Activated effector memory CD4-positive, alpha-beta T cell treated with anti-CD3 and anti-CD28 coated beads, Interleukin-2, amount 50 U/mL, for 16 hours (primary cell): ENCODE results near the gene SEMA4C.

Experiments used
- DNase-seq: peaks from one replicate; pipeline ENCODE4 v3.0.0-alpha.2; 2020

The SEMA4C gene

DNA sequence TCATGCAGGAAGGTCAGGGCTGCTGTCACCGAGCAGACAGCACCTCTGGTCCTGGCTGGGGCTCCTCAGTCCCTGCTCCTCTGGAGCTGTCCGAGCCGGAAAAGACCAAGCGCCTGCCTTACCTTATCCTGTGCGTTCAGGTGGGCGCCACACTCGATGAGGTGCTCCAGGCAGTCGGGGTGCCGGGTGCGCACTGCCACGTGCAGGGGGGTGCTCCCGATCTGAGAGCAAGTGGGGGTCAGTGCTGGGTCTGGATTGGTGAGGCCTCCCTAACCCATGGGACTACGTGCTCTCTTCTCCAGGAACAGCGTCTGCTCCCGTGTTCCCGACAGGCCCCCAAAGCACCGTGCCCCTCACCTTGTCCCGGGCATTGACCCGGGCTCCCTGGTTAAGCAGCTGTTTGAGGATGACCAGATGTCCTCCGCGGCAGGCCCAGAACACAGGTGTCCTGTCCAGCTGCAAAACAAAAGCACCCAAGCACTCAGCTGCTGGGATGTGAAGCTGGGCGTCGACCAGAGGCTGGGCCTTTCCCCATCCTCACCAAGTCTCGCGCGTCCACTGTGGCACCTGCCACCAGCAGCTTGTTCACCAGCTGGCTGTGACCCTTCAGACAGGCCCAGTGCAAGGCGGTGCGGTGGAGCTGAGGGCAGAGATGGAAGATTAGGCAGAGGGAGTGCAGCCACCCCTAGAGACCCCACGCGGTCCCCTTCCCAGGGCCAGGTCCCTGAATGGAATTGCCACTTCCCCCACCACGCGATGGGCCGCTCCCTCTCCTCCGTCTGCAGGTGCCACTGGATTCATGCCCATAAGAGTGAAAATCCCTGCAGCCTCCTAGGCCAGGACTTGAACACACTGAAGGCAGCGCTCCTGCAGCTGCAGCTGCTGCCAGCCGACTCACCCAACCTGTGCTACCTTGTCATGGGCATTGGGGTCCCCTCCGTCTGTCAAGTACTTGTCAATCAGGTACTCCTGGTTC, 29.7 kb downstream of the SEMA4C start:
- no peak for DNase-seq

DNA sequence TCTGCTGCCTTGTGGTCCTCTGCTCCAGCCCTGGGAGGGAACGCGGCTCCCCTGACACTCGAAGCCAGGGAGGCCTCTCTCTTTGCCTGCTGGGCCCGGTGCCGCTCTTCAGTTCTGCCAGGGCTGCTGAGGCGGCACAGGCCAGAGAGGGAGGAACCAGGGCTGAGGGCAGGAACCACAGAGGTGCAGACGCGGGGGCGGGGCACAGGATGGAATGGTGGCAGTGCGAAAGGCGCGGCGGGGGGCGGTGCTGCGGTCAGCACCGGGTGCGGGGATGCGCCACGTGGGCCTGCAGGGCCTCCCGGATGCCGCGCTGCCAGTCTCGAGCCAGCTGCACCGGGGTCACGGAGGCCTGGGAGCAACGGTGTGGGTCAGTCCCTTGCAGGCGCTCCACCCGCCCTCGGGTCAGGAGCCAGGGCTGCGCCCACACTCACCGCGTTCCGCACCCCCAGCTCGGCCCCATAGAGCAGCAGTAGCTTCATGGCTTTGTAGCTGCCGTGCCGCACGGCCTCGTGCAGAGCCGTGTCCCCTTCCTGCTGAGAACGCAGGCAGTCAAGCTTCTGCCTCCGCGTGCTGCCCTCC, 30.5 kb downstream of the SEMA4C start:
- peak; percentile 93 for DNase-seq

DNA sequence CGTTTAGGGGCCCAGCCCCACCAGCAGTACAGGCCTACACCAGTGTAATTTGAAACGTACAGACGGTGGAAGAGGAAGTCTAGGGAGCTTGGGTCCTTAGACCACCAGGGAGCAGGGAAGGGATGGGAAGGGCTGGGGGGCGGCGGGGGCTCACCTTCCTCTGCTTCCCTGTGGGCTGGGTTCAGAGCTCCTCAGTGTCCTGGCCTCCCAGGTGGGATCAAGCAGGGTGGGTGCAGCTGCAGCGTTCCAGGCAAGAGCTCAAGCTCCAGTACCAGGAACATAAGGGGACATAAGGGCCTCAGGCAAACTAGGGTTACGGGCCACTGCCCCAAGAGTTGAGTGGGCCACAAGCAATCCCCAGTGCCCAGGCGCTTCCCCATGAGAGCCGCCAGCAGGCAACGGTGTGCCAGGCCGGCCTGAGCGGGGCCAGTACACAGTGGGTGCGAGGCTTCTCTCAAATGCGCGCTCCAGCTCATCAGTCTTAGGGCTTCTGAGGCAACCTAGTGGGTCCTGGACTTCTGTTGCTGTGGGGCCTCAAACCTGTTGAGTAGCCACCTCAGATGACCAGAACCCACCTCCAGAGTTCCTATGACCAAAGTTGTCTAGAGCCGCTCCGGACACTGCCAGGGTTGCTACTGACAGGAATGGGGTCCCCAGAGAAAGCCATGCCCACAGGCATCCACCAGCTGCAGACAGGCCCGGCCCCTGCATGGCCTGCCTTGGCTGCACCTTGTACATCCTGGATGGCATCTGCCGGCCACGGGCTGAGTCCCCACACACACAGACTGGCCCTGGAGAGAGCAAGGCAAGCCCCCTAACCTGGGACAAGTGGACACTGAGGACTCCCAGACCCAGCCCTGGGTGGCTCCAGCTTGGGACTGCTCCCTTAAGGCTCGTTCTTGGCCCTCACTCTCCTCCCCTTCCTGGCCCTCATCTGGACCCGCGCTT, 31.3 kb downstream of the SEMA4C start:
- no peak for DNase-seq

DNA sequence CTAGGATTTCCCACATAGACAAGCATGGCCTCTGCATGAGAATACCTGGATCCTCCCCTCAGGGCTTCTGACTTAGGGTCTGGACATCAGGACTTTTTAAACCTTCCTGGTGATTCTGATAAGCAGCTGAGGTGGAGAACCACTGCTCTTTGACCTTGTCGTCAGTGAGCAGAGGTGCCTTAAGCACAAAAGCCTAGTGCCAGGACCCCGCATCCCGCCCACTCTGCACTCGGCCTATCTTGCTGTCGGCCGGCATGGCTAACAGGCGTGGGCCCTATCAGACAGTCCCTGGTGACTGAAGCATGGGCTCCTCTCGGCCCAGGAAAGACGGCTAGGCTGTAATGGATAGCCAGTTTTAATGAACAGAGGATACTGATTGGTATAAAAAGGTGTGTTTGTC, 32.3 kb downstream of the SEMA4C start:
- no peak for DNase-seq

DNA sequence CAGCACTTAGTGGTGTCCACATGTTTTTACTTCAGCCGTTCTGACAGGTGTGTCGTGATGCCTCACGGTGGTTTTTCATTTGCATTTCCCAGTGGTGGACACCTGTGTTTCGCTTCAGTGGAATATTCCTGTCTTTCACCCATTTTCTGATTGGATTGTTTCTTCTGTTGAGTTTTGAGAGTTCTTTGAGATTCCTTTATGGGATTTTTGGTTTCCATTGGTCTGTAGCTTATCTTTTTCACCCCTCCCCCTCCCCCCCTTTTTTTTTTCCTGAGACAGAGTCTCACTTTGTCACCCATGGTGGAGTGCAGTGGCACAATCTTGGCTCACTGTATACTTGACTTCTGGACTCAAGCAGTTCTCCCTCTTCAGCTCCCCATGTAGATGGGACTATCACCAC, 34.0 kb downstream of the SEMA4C start:
- DNase-seq: no peak

DNA sequence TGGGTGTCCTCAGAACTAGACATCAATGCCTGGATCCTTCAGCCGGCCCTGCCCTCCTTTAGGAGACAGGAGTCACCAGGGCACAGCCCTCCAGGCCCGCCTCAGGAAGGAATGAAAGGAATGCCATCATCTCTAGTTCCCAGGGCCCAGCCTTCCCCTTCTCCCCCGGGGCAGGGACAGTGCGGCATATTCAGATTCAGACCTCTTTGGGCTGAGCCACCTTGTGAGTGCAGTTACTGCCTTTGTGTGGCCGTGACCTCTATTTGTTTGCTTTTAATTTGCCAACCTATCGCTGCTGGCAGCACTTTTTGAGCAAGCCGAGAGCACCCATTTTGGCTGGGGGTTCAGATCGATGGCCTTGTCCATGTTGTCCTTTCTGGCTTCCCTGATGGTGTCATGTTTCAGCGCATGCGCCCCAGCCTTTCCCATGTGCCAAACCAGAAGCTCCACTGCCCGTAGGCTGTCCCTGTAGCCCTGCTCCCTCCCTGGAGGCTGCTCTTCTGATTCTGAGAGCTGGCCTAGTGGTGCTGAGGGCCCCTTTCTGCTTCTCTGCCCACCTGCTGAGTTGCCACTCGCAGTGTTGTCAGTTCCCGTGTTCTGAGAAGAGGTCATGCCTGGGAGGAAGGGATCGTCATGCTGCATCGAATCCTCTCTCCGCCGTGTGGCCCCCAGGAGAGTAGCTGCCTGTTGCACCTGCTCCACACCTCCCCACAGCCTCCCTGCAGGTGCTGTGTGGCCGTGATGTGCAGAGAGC, 36.9 kb downstream of the SEMA4C start:
- no peak for DNase-seq

DNA sequence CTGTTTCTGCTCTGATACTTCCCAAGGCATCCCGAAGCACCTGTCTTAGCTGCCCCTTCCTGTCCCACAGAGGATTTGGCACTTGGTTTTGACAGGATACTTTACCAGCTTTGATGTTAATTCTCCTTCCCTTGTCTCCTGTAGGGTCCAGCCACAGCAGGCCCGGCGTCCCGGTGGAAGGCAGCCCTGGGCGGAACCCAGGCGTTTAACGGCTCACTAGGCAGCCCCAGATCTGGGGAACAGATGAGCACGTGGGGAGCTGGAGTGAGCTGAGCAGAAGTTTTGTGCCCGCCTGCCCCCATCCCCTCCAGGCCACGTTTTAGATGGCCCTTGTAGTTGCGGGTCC, 37.5 kb downstream of the SEMA4C start:
- no peak for DNase-seq

DNA sequence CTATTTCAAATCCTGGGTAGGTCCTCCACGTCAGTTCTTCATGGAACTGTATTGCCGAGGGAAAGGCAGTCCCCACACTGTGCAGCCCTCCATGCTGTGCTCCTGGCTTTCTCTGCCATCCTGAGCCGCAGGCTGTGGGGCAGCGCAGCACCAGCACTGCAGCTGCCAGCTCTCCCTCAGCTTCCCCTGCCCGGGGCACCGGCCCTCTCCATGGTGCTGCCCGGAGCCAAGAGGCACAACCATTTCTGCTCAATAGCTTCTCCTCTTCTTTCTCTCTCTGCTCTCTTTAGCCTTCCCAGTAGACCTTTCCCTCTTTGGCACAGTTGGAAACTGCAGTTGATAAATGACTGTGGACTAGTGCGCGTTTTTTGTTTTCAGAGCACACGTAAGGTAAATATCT, 38.2 kb downstream of the SEMA4C start:
- DNase-seq: no peak

DNA sequence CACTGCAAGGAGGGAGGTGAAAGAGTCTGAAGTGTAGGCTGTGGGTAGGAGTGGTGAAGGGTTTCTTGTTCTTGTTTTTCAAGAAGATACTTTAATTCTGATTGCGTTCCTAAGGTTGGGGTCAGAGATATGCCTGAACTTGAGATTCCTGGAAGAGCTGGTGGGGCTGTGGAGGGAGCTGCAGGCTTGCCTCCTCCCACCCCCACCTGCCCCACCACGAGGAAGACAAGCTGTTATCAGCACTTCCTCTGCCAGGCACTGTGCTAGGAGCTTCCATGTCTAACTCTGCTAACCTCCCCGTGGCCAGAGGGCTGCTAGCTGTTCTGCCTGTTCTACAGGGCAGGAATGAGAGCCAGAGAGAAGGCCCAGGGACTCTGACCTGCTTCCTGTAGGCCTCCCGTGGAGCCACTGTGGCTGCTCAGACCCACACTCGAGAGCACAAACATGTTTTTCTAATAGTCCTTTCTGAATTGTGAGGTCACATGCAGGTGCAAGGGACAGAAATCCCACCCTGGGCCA, 39.8 kb downstream of the SEMA4C start:
- DNase-seq: no peak

DNA sequence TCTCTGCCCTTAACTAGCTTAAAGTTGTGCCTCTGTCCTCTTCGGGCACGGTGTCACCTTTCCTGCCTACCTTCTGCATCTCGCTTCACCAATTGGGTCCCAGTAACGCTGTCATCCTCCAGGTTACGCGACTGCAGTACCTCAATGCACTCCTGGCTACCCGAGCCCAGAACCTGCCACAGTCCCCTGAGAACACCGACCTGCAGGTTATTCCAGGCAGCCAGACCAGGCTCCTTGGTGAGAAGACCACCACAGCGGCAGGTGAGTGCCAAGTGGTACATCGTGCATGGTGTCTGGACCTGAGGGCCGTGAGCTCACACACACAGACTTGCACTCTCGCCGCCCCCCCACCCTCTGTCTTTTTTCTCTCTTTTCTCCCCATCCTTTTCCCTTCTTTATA, 41.0 kb downstream of the SEMA4C start:
- no peak for DNase-seq

DNA sequence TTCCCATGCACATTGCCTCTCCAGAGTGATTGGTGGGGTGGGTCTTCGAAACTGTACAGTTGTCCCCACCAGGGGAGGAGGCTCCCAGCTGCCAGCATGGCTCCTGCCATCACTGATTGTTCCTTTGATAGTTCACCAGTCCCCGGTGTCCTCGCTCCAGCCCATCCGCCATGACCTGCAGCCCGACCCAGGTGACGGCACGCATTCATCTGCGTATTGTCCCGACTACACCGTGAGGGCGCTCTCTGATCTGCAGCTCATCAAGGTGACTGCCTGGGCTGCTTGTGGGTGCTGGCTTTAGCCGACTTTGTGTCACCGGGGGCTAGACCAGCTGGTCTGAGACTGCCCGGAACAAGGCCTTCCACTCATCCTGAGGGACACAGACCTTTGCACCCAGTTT, 41.4 kb downstream of the SEMA4C start:
- no peak for DNase-seq

DNA sequence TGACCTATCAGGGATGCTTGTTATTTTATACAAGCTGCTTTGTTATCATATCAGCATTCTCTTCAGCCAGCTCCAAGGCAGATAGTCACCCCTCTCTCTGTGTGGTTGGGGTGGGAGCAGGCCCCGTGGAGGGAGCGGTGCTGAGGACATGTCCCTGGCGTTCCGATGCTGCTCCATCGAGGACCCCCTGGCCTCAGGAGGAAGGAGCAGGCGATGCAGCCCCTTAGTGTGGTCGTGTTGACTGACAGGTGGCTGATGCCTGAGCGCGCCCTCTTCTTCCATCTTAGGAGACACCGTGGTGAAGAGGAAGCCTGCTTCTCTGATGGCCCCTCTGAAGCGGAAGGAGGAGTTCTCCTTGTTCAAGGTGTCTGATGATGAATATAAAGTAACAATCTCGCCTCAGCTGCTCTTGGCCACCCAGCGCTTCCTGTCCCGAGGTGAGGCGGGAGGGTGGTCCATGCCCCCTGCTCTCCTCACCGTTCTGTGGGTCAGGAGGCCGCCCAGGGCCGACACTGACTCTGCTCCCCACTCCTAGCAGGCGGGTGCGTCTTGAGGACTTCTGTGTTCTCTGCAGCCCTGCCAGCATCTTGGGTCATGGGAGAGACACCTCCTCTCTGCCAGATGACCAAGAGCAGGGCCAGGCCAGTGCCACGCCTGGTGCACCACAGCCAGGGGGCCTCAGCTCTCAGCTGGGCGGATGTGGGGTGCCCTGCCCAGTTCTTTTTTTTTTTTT, 43.2 kb downstream of the SEMA4C start:
- no peak for DNase-seq

DNA sequence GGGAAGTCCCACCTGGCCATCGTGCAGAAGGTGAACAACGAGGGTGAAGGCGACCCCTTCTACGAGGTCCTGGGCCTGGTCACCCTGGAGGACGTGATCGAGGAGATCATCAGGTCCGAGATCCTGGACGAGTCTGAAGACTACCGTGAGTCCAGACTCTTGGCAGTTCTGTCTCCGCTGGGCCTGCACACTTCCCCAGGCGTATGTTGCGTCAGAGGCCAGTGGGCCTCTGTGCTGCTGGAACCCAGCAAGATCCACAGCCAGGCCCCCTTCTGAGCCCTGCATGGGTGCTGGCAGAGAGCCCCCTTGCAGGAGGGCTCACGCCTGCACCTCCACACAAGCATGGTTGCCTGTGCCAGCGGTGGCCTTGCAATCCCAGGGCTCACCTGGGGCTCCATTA, 44.8 kb downstream of the SEMA4C start:
- DNase-seq: no peak

DNA sequence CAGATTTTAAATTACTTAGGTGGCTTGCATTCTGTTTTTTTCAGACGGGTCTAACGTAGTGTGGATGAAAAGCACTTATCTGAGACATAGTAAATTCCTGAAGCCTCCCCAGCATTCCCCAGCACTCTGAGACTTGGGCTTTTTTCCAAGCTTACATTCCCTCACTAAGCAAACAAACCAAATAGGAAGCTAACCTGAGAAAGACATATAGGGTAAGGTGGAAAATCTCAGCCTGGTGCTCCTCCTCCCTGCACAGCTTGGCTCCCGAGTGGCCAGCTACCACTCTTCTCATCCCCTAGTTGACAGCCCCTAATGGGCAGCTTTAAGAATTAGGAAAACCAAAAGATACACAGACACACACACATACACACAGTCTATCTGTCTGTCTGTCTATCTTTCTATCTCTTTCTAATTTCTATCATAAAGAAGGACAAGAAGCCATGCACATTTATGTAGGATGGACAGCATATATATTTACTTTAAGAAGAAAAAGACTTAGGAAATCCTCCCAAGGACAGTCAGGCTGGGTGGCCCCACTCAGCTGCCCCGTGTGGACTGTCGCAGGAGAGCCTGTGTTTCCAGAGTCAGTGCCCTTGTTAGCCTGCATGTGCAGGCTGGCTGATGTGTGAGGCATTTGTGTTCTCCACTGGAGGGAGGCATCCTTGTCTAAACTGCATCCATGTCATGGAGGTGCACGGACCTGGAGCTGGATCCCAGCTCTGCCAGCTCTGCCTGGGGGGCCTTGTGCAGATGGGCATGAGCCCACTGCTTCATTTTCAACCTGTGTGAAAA, 45.6 kb downstream of the SEMA4C start:
- DNase-seq: no peak

DNA sequence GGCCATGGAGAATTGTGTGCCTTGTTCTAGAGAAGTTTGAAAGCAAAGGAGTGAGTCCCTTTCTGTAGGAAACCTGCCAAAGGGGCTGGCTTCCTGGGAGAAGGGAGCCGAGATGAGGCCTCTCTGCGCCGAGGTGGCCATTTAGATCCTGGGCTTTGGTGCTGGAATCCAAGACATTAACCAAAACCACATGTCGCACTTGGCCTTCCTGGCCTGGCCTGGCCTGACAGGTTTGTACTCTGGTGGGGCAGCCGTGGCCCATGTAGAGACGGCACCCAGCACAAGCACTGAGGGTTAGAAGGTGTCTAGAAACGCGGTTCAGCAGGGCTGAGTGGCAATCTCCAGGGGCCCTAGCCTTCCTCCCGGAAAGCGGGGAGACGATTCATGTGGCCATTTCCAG, 46.7 kb downstream of the SEMA4C start:
- no peak for DNase-seq

DNA sequence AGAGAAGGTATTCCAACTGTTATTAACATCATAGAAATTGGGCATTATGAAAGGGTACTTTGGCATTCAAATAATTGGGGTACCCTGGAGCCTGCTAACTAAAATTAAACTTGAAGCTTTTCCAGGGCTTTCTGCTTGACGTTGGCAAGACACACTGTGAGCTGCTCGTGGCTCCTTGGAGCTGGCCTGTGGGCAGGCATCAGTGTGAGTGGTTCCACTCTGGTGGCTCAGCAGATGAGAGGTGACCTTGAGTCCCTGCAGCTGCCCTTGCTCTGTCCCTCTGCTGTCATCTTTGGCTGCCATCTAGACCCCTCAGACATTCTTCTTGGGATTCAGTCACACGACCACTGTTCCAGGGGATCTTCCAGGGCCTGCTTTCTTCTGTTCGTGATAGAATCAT, 47.1 kb downstream of the SEMA4C start:
- DNase-seq: no peak

DNA sequence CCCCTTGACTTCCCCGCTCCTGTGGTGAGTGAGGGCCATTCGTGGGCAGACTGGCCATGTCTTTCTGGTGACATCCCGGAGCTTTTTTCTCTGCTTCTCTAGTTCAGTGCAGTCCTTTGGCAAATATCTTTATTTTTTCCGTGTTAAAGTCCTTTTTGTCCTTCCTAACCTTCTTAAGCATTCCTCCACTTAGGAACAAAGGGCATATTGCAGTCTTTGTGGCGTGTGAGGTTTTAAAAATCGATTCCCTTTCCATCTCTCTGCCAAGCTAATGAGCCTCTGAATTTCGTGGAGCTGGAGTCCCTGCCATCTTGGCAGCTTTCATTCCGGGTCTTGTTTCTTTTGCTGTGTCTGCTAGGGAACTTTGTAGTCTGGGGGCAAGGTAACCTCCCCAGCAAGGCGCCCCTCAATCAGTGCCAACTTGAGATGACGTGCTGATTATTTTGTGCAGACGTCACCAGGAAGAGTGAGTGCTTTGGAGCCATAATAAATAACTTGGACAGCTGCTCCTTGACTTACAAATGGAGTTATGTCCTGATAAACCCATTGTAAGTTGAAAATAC, 48.7 kb downstream of the SEMA4C start:
- no peak for DNase-seq

DNA sequence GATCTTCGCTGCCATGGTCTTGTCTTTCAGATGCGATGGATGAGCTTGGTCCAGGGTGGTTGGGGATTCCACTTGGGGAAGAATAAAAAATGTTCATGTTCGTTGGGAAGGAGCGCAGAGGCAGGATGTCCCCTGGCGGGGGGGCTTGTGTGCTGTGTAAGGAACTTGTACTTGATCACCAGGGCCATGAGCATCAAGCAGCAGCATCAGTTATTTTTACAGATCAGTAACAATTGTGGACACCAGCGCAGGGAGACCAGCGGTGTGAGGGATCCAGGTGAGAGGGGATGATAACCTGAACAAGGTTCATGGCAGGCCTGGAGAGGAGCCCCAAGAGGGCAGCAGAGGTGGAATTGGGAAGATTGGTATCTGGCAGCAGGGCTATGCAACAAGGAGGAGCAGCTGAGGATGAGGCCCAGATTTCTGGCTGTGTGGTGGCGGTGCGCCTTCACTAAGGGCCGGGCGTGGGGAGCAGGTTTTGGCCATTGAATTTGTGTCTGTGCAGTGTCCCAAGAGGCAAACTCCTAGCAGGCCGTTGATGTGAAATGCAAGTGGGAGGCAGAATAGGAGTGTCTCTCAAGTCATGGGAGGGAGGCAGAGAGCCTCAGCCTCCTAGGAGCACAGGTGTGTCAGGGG, 49.9 kb downstream of the SEMA4C start:
- no peak for DNase-seq

DNA sequence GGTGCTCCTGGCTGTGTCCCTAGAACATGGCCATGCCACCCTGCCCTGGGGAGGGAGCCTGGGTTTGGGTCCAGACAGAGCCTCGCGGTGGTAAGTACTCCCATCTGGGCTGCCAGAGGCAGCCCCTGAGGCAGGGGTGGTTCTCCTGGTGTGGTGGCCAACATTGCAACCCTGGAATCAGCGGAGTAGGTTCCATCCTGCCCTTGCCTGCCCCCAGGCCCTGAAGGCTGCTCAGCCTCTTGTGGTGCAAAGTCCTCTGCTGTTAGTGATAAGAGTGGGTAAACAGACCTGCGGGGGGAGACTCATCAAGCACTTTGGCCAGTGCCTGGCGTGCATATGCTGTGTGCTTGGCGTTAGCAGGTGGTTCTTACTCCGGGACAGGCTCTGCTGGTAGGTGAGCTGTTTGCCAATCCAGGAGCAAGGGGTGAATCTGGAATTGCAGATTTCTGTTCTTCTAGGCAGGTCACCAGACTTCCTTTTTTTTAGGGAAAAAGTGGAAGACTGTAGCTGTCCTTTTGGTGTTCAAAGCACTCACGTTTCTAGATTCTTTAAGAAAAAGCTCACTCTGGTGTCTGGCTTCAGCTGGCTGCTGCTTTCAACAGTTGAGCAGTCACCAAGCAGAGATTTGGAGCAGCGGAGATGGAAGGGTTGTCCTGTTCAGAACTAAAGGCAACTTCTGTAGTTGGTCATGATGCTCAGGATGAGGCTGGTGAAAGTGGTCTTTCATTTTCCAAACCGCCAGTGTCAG, 50.6 kb downstream of the SEMA4C start:
- DNase-seq: no peak
